Stimulated activated effector memory CD8-positive, alpha-beta T cell treated with anti-CD3 and anti-CD28 coated beads, Interleukin-12 subunit alpha, Interleukin-12 subunit beta, amount 100 ng/mL, for 72 hours (primary cell): ENCODE measurements around the gene MAPKAP1.
A peak's percentile ranks its signal among the peaks of the same experiment; 100 is the strongest.

Experiments used
- ATAC-seq: fragments of 150-1000 bp; cut with Tn5 transposase; 2 replicates; pipeline ENCODE4 v1.10.0; 2021
- DNase-seq, 2 donors: peaks; one replicate each; pipeline ENCODE4 v3.0.0; 2021 to 2022; ENCODE audit warnings: low spot score in 2 of 2
- H3K27ac Mint-ChIP-seq: one replicate; pipeline ENCODE4 v1.8.0; 2022; ENCODE audit warnings: mild to moderate bottlenecking, mixed read lengths
- H3K36me3 Mint-ChIP-seq: one replicate; pipeline ENCODE4 v1.8.0; 2022; ENCODE audit warnings: mild to moderate bottlenecking, mixed read lengths
- H3K4me1 Mint-ChIP-seq: one replicate; pipeline ENCODE4 v1.8.0; 2022; ENCODE audit warnings: mixed read lengths
- H3K4me3 Mint-ChIP-seq: one replicate; pipeline ENCODE4 v1.8.0; 2022; ENCODE audit warnings: mild to moderate bottlenecking, mixed read lengths
- H3K9me3 Mint-ChIP-seq: one replicate; pipeline ENCODE4 v1.8.0; 2022; ENCODE audit warnings: mixed read lengths

MAPKAP1 gene

GRCh38 chr9:125648294-125648693, 58.7 kb downstream of the MAPKAP1 start:
- Mint-ChIP-seq H3K4me3 (no peak overlapping the region), H3K9me3 (no peaks in the 10 kb centered on the region), H3K4me1 (peaks cover 59% of the 10 kb centered on the region), H3K36me3 (no peaks in the 10 kb centered on the region), H3K27ac (no peak overlapping the region)
- DNase-seq (no peak), ATAC-seq (no peak)

- Mint-ChIP-seq H3K36me3 (no peaks in the 10 kb centered on the region), H3K4me1 (peaks cover 64% of the 10 kb centered on the region), H3K9me3 (no peaks in the 10 kb centered on the region), H3K27ac (peak overlapping the region; percentile 79), H3K4me3 (peak overlapping the region; percentile 58)
- DNase-seq: no peak
- ATAC-seq: no peak
Observed at GRCh38 chr9:125646621-125647100, 60.3 kb downstream of the MAPKAP1 start.

GRCh38 chr9:125646217-125646616, 60.8 kb downstream of the MAPKAP1 start:
- Mint-ChIP-seq H3K9me3 (no peaks in the 10 kb centered on the region), H3K4me1 (peaks cover 64% of the 10 kb centered on the region), H3K36me3 (no peaks in the 10 kb centered on the region), H3K4me3 (peak overlapping the region; percentile 58), H3K27ac (peak overlapping the region; percentile 79)
- no peak for DNase-seq
- ATAC-seq: no peak

GRCh38 chr9:125644819-125645507, 62.0 kb downstream of the MAPKAP1 start:
- H3K4me1 Mint-ChIP-seq: peaks cover 55% of the 10 kb centered on the region

GRCh38 chr9:125642311-125642710, 64.7 kb downstream of the MAPKAP1 start:
- peaks cover 49% of the 10 kb centered on the region for H3K4me1 Mint-ChIP-seq
- no peak overlapping the region for H3K27ac Mint-ChIP-seq
- DNase-seq (no peak), ATAC-seq (no peak)
- H3K9me3 Mint-ChIP-seq: no peaks in the 10 kb centered on the region
- H3K4me3 Mint-ChIP-seq: no peak overlapping the region
- H3K36me3 Mint-ChIP-seq: no peaks in the 10 kb centered on the region

More at GRCh38 chr9:125644819-125645507, 62.0 kb downstream of the MAPKAP1 start:
- Mint-ChIP-seq H3K9me3 (no peaks in the 10 kb centered on the region), H3K27ac (no peak overlapping the region), H3K36me3 (no peaks in the 10 kb centered on the region), H3K4me3 (no peak overlapping the region)
- ATAC-seq (no peak), DNase-seq (no peak)

- Mint-ChIP-seq H3K27ac (no peak overlapping the region), H3K36me3 (peaks cover 4% of the 10 kb centered on the region)
- no peak for DNase-seq
Observed at GRCh38 chr9:125639057-125639456, 68.0 kb downstream of the MAPKAP1 start.

GRCh38 chr9:125638239-125639045, 68.6 kb downstream of the MAPKAP1 start:
- Mint-ChIP-seq H3K4me1 (peaks cover 51% of the 10 kb centered on the region), H3K36me3 (peaks cover 4% of the 10 kb centered on the region), H3K27ac (no peak overlapping the region), H3K4me3 (no peak overlapping the region), H3K9me3 (no peaks in the 10 kb centered on the region)
- no peak for ATAC-seq
- no peak for DNase-seq

More at GRCh38 chr9:125639057-125639456, 68.0 kb downstream of the MAPKAP1 start:
- H3K9me3 Mint-ChIP-seq: no peaks in the 10 kb centered on the region
- no peak overlapping the region for H3K4me3 Mint-ChIP-seq
- ATAC-seq: no peak
- H3K4me1 Mint-ChIP-seq: peaks cover 49% of the 10 kb centered on the region

- ATAC-seq (no peak), DNase-seq (no peak)
- Mint-ChIP-seq H3K4me1 (peaks cover 58% of the 10 kb centered on the region), H3K4me3 (no peak overlapping the region), H3K27ac (no peak overlapping the region), H3K36me3 (peaks cover 4% of the 10 kb centered on the region), H3K9me3 (no peaks in the 10 kb centered on the region)
Observed at GRCh38 chr9:125637241-125637640, 69.8 kb downstream of the MAPKAP1 start.

GRCh38 chr9:125635888-125636287, 71.1 kb downstream of the MAPKAP1 start:
- H3K4me1 Mint-ChIP-seq: peaks cover 65% of the 10 kb centered on the region
- H3K4me3 Mint-ChIP-seq: no peak overlapping the region
- H3K36me3 Mint-ChIP-seq: peaks cover 4% of the 10 kb centered on the region
- no peaks in the 10 kb centered on the region for H3K9me3 Mint-ChIP-seq
- ATAC-seq (no peak), DNase-seq (peak in 1 of 2 donors; percentile 46)
- H3K27ac Mint-ChIP-seq: no peak overlapping the region

GRCh38 chr9:125634040-125634717, 72.8 kb downstream of the MAPKAP1 start:
- Mint-ChIP-seq H3K27ac (no peak overlapping the region), H3K4me3 (no peak overlapping the region), H3K36me3 (peaks cover 4% of the 10 kb centered on the region), H3K4me1 (peaks cover 61% of the 10 kb centered on the region), H3K9me3 (no peaks in the 10 kb centered on the region)
- no peak for DNase-seq
- ATAC-seq: no peak

GRCh38 chr9:125633116-125633745, 73.8 kb downstream of the MAPKAP1 start:
- H3K4me3 Mint-ChIP-seq: no peak overlapping the region
- H3K4me1 Mint-ChIP-seq: peaks cover 66% of the 10 kb centered on the region
- H3K36me3 Mint-ChIP-seq: peaks cover 4% of the 10 kb centered on the region
- no peaks in the 10 kb centered on the region for H3K9me3 Mint-ChIP-seq
- ATAC-seq: no peak
- peak in 1 of 2 donors; percentile 50 for DNase-seq
- H3K27ac Mint-ChIP-seq: no peak overlapping the region

GRCh38 chr9:125632321-125633115, 74.5 kb downstream of the MAPKAP1 start:
- H3K4me3 Mint-ChIP-seq: peak overlapping the region; percentile 37
- H3K4me1 Mint-ChIP-seq: peaks cover 65% of the 10 kb centered on the region
- DNase-seq: peak; percentile 9 to 70
- peaks cover 4% of the 10 kb centered on the region for H3K36me3 Mint-ChIP-seq
- no peaks in the 10 kb centered on the region for H3K9me3 Mint-ChIP-seq
- peak overlapping the region; percentile 36 for H3K27ac Mint-ChIP-seq
- peak; percentile 90 for ATAC-seq

GRCh38 chr9:125631391-125632085, 75.5 kb downstream of the MAPKAP1 start:
- peak overlapping the region; percentile 37 for H3K4me3 Mint-ChIP-seq
- DNase-seq: peak in 1 of 2 donors; percentile 63
- H3K4me1 Mint-ChIP-seq: peaks cover 64% of the 10 kb centered on the region

GRCh38 chr9:125630436-125630835, 76.6 kb downstream of the MAPKAP1 start:
- DNase-seq: no peak
- H3K27ac Mint-ChIP-seq: no peak overlapping the region
- H3K4me3 Mint-ChIP-seq: no peak overlapping the region
- H3K36me3 Mint-ChIP-seq: no peaks in the 10 kb centered on the region
- no peak for ATAC-seq
- H3K4me1 Mint-ChIP-seq: peaks cover 53% of the 10 kb centered on the region
- H3K9me3 Mint-ChIP-seq: no peaks in the 10 kb centered on the region

More at GRCh38 chr9:125631391-125632085, 75.5 kb downstream of the MAPKAP1 start:
- Mint-ChIP-seq H3K9me3 (no peaks in the 10 kb centered on the region), H3K27ac (peak overlapping the region; percentile 36), H3K36me3 (peaks cover 4% of the 10 kb centered on the region)
- peak; percentile 65 for ATAC-seq
